IPS DF 6.9 (cell line): Measurements from ENCODE around the gene CDH23.

Source experiments
- DNase-seq: peaks from one replicate; pipeline ENCODE4 v3.0.0-alpha.2; 2013; ENCODE audit warnings: low read depth, low spot score
- H3K27ac ChIP-seq: one replicate; pipeline ENCODE4 v1.5.1; 2013; ENCODE audit warnings: low read length, control low read depth
- H3K27me3 ChIP-seq: 2 replicates; pipeline ENCODE4 v1.6.1; 2013; ENCODE audit warnings: mild to moderate bottlenecking, low read length; ENCODE audit not compliant: control insufficient read depth, insufficient read depth
- H3K36me3 ChIP-seq: 2 replicates; pipeline ENCODE4 v1.6.1; 2013; ENCODE audit warnings: low read length; ENCODE audit not compliant: control insufficient read depth, insufficient read depth
- H3K4me1 ChIP-seq: 2 replicates; pipeline ENCODE4 v1.6.1; 2013; ENCODE audit warnings: low read length; ENCODE audit not compliant: control insufficient read depth, insufficient read depth
- H3K4me3 ChIP-seq: 2 replicates; pipeline ENCODE4 v1.5.1; 2013; ENCODE audit warnings: mild to moderate bottlenecking, low read length
- H3K9me3 ChIP-seq: 2 replicates; pipeline ENCODE4 v1.6.1; 2013; ENCODE audit warnings: low read length, inconsistent platforms; ENCODE audit not compliant: control insufficient read depth, insufficient read depth
- WGBS: extraction: QIAGEN DNeasy Blood & Tissue Kit; methylation state at CpG from one replicate; pipeline ENCODE4 v1.1.7; 2013; ENCODE audit warnings: mixed read lengths, missing lambda C conversion rate; ENCODE audit not compliant: insufficient read length, insufficient coverage; 5-methylcytosine and 5-hydroxymethylcytosine counted together

The CDH23 gene

GRCh38 chr10:71740069-71740653, 343.4 kb downstream of the CDH23 start:
- no peak for DNase-seq
- H3K36me3 ChIP-seq = no peaks in the 10 kb centered on the region
- no peaks in the 10 kb centered on the region for H3K9me3 ChIP-seq
- no peak overlapping the region for H3K27ac ChIP-seq
- no peaks in the 10 kb centered on the region for H3K27me3 ChIP-seq
- H3K4me1 ChIP-seq = peaks cover 3% of the 10 kb centered on the region; the same call in 1 of the 2 replicates
- H3K4me3 ChIP-seq = no peak overlapping the region
- no CpG with 5 or more reads among the region's 9 CpGs for WGBS

DNA sequence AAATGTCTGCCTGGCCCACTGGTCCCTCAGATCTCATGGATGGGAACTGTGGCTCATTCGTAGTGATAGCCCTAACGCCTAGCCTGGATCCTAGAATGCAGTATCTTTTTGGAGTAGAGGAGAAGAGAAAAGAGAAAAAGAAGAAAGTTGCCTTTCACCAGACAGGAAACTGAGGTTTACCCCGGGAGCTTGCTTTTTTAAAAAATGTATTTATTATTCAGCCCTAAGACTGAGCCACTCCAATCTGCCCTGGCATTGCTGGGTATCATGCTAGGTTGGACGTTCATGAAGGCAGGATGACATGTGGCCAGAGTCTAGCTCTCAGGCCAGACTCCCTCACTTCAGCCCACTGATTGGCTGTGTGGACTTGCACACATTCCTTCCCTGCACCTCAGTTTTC, 344.3 kb downstream of the CDH23 start:
- H3K4me3 ChIP-seq = no peak overlapping the region
- no CpG with 5 or more reads among the region's 4 CpGs for WGBS
- H3K9me3 ChIP-seq = no peaks in the 10 kb centered on the region
- no peak overlapping the region for H3K27ac ChIP-seq
- H3K4me1 ChIP-seq = peaks cover 3% of the 10 kb centered on the region; the same call in 1 of the 2 replicates
- no peaks in the 10 kb centered on the region for H3K27me3 ChIP-seq
- no peak for DNase-seq
- no peaks in the 10 kb centered on the region for H3K36me3 ChIP-seq

DNA sequence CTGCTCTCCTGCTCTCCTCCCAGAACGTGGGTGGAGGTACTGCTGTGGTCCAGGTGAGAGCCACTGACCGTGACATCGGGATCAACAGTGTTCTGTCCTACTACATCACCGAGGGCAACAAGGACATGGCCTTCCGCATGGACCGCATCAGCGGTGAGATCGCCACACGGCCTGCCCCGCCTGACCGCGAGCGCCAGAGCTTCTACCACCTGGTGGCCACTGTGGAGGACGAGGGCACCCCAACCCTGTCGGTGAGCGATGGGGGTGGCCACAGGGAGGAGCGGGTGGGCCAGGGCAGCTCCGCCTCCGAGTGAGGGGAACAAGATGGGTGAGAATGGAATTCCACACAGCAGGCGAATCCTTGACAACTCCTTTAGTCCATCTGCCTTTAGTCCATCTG, 345.0 kb downstream of the CDH23 start:
- no CpG with 5 or more reads among the region's 20 CpGs for WGBS
- H3K9me3 ChIP-seq = no peaks in the 10 kb centered on the region

DNA sequence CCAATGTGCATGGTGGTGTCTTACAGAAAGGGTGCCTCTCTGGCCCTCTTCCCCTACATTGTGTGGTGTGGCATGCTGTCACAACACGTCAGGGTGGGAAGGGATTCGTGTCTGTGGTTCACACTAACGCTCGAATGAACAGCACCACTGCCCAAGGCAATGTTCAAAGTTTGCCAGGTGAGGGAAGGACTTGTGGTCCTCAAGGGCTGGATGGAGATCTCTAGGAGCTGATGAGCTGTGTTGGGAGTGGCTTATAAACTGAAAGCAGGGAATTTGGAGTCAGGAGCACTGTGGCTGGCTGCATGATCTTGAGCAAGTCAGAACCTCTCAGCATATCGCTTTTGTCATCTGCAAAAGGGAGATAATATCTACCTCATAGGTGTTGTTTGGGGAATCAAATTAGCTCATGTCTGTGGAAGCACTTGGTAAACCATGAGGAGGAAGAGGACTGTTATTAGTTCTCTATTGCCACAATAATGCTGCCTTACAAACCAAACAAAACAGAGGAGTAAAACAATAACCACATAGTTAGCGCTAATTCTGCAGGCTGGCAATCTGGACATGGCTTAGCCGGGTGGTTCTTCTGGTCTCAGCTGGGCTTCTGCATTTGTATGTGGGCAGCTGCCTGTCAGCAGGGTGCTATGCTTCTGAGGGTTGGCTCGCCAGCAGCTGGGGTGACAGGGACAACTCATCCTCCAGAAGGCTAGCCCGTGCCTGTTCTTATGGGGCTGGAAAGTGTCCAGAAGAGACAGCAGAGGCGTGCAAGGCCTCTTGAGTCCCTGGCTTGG, 345.8 kb downstream of the CDH23 start:
- no peak for DNase-seq
- no CpG with 5 or more reads among the region's 10 CpGs for WGBS

More for the DNA sequence above, 345.0 kb downstream of the CDH23 start:
- Histone ChIP-seq H3K4me1 (no peaks in the 10 kb centered on the region), H3K27me3 (no peaks in the 10 kb centered on the region), H3K4me3 (no peak overlapping the region), H3K27ac (no peak overlapping the region), H3K36me3 (no peaks in the 10 kb centered on the region)
- DNase-seq = no peak

GRCh38 chr10:71743089-71743838, 346.5 kb downstream of the CDH23 start:
- Histone ChIP-seq H3K4me1 (peaks cover 3% of the 10 kb centered on the region; the same call in 1 of the 2 replicates), H3K27me3 (no peaks in the 10 kb centered on the region), H3K36me3 (no peaks in the 10 kb centered on the region), H3K9me3 (no peaks in the 10 kb centered on the region), H3K27ac (no peak overlapping the region), H3K4me3 (no peak overlapping the region)
- WGBS = no CpG with 5 or more reads among the region's 4 CpGs
- no peak for DNase-seq

More for the DNA sequence above, 345.8 kb downstream of the CDH23 start:
- Histone ChIP-seq H3K4me3 (no peak overlapping the region), H3K9me3 (no peaks in the 10 kb centered on the region), H3K27ac (no peak overlapping the region), H3K36me3 (no peaks in the 10 kb centered on the region), H3K27me3 (no peaks in the 10 kb centered on the region), H3K4me1 (no peaks in the 10 kb centered on the region)

- Histone ChIP-seq H3K9me3 (no peaks in the 10 kb centered on the region), H3K4me1 (peaks cover 3% of the 10 kb centered on the region; the same call in 1 of the 2 replicates), H3K36me3 (no peaks in the 10 kb centered on the region), H3K27me3 (no peaks in the 10 kb centered on the region), H3K27ac (no peak overlapping the region), H3K4me3 (no peak overlapping the region)
- WGBS = no CpG with 5 or more reads among the region's 1 CpG
- DNase-seq = no peak
Observed at GRCh38 chr10:71743866-71744265, 347.1 kb downstream of the CDH23 start.

- no peaks in the 10 kb centered on the region for H3K9me3 ChIP-seq
- H3K4me1 ChIP-seq = peaks cover 4% of the 10 kb centered on the region
- no CpG with 5 or more reads among the region's 8 CpGs for WGBS
- H3K36me3 ChIP-seq = no peaks in the 10 kb centered on the region
- DNase-seq = no peak
- H3K27me3 ChIP-seq = no peaks in the 10 kb centered on the region
- no peak overlapping the region for H3K4me3 ChIP-seq
- no peak overlapping the region for H3K27ac ChIP-seq
Observed at GRCh38 chr10:71744897-71745663, 348.4 kb downstream of the CDH23 start.

DNA sequence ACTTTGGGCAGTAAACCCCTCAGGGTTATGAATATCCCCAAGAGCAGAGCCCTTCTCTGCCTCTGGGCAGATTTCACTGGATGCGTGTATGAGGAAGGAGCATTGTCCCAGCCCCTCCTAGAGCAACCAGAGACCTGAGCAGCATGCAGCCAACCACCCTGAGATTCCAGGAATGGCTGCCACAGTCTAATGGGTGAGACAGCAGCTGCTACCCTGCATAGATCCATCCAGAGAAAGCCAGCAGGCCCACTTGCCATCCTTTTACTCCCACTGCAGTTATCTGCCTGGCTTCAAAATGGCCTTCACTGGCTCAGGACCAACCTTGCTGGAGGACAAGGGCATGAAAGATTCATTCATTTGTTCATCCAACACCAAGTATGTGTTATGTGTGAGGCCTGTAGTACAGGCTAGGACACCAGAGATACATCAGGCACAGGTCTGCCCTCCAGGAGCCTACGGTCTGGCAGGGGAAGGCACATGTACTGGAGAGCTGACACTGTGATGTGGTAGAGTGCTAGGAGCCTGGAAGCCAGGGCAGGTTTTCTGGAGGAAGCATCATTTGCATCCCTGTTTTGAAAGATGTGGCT, 349.0 kb downstream of the CDH23 start:
- H3K27ac ChIP-seq = no peak overlapping the region
- no CpG with 5 or more reads among the region's 2 CpGs for WGBS
- H3K4me1 ChIP-seq = peaks cover 4% of the 10 kb centered on the region
- no peak overlapping the region for H3K4me3 ChIP-seq
- H3K36me3 ChIP-seq = no peaks in the 10 kb centered on the region
- no peak for DNase-seq
- H3K9me3 ChIP-seq = no peaks in the 10 kb centered on the region
- no peaks in the 10 kb centered on the region for H3K27me3 ChIP-seq

DNA sequence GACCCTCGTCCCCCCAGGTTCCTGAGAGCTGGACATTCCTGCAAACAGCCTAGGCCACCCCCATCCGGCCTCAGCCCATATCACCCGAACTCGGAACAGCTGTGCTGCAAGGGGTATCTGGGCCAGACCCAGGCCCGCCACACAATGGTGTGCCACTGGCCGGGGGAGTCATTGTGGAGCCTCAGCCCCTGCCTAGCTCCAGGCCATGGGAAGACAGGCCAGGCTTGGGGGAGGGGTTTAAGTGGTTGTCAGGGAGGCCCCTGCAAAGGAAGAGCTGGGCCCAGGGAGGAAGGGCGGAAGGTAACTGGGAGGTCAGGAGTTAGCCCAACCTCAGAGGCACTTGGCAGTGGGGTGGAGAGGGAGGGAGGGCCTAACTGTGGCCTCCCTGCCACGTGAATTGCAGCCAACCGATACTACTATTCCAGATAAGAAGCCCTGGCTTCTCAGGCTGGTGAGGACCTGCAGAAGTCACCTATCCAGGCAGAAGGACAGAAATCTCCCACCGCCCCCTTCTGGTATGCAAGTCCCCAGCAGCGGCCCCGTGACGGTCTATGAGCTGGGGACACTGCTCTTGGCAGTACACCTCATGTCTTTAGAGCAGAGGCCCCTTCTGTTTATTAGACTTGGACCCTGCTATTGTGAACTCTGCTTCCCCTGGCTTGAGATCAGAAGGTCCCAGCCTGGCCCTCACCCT, 349.8 kb downstream of the CDH23 start:
- Histone ChIP-seq H3K27me3 (no peaks in the 10 kb centered on the region), H3K27ac (no peak overlapping the region), H3K36me3 (no peaks in the 10 kb centered on the region), H3K9me3 (no peaks in the 10 kb centered on the region), H3K4me3 (no peak overlapping the region), H3K4me1 (peaks cover 4% of the 10 kb centered on the region)
- WGBS = no CpG with 5 or more reads among the region's 13 CpGs
- no peak for DNase-seq
